ENCODE measurements around the gene KCNS1.

- TF ChIP-seq POLR2A (IDR thresholded peaks at IDR 0.05) (no peak), CTCF (IDR thresholded peaks at IDR 0.05) (no peak)
These were observed 13.1 kb downstream of the KCNS1 start for GRCh38 chr20:45087814-45088213.
